HG02678 (cell line): ENCODE results near the gene ZNF414.

Source experiments
- ATAC-seq: cut with Tn5 transposase; IDR thresholded peaks from one replicate; pipeline ENCODE4 v1.9.1; 2021; ENCODE audit warnings: mild to moderate bottlenecking, moderate library complexity; ENCODE audit not compliant: unreplicated experiment

Gene ZNF414

GRCh38 chr19:8468761-8469373 lies 45.1 kb downstream of the ZNF414 start:
- no peak for ATAC-seq

GRCh38 chr19:8468124-8468523 lies 45.8 kb downstream of the ZNF414 start:
- ATAC-seq = no peak

- no peak for ATAC-seq
Observed at GRCh38 chr19:8466018-8466417, 47.9 kb downstream of the ZNF414 start.

- ATAC-seq = no peak
Observed at GRCh38 chr19:8463365-8463764, 50.6 kb downstream of the ZNF414 start.

GRCh38 chr19:8462571-8462970 lies 51.4 kb downstream of the ZNF414 start:
- no peak for ATAC-seq

- no peak for ATAC-seq
Observed at GRCh38 chr19:8461891-8462290, 52.1 kb downstream of the ZNF414 start.

GRCh38 chr19:8461376-8461775 lies 52.6 kb downstream of the ZNF414 start:
- no peak for ATAC-seq

- ATAC-seq = no peak
Observed at GRCh38 chr19:8460516-8461298, 53.3 kb downstream of the ZNF414 start.
